ELR (cell line): Measurements from ENCODE around the gene LRG1.

Source experiments
- DNase-seq: peaks from one replicate; pipeline ENCODE4 v3.0.0-alpha.2; 2015; ENCODE audit warnings: low read depth

Gene LRG1

DNA sequence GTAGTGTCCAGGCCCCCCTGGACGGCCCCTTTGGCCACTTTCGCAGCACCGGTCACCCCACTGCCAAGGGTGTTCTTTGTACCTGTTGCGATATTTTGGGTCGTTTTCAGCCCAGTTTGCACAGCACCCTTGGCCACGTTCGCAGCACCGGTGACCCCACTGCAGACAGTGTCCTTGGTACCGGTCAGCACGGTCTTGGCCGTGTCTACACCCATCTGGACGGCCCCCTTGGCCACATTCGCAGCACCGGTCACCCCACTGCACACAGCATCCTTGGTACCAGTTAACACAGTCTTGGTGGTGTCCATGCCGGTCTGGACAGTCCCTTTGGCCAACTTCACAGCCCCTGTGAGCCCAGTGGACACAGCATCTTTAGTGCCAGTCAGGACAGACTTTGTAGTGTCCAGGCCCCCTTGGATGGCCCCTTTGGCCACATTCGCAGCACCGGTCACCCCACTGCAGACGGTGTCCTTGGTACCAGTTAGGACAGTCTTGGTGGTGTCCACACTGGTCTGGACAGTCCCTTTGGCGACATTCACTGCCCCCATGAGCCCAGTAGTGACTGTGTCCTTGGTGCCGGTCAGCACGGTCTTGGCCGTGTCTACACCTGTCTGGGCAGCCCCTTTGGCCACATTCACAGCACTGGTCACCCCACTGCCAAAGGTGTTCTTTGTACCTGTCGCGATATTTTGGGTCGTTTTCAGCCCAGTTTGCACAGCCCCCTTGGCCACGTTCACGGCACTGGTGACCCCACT, 28.4 kb downstream of the LRG1 start:
- no peak for DNase-seq

DNA sequence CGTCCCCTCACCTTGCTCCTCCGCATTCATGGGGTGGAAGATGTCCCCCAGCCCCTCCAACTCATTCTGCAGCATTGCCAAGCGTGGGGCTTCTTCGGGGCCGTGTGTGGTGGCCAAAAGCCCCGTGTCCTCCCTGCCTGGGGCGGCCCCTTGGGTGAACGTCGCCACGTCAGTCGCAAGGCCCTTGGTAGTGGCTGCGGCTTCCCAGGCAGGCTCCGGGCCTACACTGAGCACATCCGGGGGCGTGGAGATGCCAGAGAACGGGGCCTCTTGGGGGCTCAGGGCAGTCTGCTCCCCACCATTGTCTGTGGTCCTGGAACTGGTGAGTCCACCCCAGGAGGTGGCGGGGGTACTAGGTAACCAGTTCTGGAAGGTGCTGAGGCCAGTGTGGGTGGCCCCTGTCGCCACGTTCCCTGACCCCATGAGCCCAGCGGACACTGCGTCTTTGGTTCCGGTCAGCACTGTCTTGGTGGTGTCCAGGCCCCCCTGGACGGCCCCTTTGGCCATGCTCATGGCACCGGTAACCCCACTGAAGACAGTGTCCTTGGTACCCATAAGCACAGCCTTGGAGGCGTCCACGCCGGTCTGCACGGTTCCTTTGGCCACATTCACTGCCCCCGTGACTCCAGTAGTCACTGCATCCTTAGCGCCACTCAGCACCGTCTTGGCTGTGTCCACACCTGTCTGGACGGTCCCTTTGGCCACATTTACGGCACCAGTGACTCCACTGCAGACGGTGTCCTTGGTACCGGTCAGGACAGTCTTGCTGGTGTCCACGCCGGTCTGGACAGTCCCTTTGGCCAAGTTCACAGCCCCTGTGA, 29.2 kb downstream of the LRG1 start:
- no peak for DNase-seq

DNA sequence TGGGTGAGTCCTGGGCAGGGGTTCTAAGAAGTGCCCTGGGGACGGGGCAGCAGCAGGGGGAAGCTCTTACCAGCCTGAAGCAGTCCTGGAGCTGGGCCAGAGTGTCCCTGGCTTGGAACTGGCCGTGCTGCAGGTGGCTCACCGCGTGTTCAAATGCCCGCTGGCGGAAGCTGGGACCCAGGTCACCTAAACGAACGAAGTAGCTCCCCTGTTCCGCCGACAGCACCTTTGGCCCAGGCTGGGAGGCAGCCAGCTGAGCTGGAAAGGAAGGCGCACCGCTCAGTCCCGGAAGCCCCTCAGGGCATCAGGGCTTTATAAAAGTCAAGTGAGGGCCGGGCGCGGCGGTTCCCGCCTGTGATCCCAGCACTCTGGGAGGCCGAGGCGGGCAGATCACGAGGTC, 31.1 kb downstream of the LRG1 start:
- DNase-seq, result no peak

DNA sequence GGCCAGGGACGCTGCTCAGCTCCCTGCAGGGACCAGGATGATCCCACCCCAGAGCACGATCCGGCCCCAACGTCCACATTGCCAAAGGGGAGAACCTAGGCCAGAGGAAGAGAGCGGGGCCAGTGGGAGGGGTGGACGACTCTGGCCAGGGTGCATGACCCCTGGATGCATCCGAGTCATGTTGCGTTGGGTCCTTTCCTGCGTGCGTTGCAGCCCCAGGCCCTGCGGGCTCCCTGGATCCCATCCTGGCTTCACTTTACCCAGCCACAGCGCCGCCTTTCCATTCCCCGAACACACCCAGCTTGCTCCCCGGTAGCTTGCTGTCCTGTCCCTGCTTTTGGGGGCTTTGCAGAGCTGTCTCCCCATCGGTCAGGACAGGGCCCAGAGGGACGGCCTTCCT, 32.0 kb downstream of the LRG1 start:
- no peak for DNase-seq

DNA sequence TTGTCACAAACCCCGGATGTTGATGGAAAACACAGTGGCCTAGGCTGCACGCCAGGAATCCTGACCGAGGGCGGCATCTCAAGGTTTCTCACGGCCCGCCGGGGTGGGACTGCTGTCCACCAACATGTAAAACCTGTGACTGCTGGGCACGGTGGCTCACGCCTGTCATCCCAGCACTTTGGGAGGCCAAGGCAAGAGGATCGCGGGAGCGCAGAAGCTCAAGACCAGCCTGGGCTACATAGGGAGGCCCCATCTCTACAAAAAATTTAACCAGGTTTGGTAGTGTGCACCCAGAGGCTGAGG, 32.7 kb downstream of the LRG1 start:
- DNase-seq, result no peak

DNA sequence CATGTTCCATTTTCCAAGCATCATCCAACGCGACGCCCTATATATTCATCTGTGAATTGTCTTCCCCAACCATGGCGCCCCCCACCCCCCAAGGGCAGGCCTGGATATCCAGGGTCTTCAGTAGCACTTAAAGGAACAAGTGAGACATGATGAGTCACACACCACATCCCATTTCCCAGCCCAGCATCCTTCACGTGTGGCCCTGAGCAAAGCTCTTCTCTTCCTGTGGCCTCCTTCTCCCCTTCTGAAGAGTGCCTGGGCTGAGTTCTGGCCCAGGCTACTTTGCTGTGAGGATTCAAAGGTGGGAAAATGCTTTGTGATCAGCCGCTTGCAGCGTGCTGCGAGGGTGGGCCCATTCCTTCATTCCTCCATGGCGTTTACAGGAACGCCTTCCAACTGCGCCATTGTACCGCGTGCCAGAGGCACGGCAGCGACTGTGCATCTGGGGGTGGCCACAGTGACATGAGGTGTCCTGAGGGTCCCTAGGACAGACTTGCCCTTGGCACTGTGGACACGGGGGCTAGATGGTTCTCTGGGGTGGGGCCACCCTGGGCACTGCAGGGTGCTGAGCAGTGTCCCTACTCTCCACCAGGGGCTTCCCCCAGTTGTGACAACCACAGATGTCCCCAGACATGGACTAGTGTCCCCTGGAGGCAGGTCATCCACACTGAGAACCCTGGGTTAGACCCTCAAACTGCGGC, 33.2 kb downstream of the LRG1 start:
- DNase-seq, result peak; percentile 89

DNA sequence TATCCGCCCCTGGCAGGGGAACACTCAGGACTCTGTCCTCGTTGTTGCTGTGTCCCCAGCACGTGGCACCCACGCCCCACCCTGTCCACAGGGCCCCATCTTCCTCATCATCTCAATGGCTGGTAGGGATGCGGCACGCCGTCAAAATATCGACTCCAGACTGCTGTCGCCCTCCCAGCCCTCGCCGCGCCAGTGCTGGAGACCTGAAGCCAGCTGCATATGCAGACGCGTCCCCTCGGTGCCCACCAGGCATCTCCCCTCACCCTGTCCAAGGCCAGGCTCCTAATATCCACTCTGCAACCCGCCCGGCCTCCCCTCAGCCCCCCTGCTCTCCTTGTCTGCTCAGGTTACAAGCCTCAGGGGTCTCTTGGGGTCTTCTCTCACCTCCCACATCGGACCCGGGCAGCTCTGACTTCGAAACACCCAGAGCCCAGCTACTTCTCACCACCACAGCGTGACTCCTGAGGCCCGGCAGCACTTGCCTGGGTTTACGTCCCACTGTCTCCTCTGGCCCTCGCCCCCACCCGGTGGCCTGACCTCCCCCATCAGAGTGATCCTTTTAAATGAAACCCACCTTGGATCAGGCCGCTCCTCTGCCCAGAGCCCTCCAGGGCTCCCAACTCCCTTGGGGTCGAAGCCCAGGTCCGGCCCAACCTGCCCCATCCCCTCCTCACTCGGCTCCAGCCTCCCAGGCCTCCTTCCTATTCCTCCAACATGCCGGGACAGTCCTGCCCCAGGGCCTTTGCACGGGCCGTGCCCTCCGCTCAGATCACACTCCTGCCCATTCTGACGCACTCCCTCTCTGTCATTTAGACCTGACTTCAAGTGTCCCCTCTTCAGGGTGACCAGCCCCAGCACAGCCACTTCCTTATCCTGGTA, 34.0 kb downstream of the LRG1 start:
- no peak for DNase-seq

DNA sequence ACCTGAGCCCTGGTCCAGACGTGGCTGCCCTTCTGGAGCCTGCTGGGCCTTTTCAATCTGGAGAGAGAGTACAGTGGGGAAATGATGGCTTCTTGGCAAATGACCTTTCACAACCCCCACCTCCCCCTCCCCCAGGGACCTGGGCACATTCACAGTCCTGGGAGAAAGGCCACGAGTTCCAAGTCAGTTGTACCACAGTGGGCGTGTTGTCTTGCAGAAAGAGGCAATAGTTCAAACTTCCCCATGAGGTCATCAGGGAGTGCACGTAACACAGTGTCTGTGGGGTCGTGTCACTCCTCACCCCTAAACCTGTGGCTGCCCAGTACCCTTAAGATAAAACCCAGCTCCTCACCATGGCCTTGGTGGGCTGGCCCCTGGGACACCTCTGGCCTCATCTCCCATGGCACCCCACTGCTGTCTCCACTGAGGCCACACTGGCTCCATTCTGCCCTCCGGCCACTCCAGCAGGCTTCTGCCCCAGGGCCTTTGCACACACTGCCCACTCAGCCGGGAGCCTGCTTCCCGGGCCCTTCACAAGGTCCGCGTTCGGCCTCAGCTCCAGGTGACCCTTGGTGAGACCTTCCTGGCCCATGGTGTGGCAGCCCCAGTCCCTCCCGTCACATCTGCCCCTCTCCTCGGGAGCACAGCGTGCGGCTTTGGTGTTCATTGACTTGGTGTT, 34.8 kb downstream of the LRG1 start:
- no peak for DNase-seq

DNA sequence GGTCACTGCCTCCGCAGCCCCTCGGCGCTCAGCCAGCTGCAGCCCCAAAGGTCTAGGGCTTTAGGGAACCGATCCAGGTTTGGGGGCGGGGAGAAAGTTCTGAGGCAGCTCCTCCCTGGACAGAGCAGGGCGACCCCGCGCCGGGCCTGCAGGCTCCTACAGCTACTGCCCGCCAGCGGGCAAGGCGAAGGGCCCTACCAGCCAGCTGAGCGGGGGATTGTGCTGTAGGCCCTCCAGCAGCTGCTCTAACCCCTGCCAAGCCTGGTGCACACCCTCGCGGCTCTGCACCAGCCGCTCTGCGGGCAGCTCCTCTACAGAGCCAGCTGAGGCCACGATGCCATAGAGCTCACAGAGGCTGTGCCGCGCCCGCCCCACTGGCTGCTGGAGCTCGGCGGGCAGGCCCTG, 35.5 kb downstream of the LRG1 start:
- no peak for DNase-seq

DNA sequence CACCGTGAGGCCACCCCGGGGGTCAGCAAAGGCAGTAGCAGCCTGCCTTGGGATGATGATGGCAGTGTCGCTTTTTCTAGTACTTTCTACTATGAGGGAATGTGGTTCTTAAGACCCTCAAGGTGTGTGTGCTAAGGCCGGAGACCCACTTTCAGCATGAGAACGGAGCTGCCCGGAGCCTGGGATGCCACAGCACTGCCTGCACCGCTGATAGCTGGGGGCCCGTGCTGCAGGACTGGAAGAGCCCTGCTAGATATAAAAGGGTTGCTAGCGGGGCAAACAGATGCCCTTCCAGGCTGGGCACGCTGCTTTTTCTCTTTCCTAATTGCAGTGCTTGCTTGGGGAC, 36.0 kb downstream of the LRG1 start:
- DNase-seq, result no peak

DNA sequence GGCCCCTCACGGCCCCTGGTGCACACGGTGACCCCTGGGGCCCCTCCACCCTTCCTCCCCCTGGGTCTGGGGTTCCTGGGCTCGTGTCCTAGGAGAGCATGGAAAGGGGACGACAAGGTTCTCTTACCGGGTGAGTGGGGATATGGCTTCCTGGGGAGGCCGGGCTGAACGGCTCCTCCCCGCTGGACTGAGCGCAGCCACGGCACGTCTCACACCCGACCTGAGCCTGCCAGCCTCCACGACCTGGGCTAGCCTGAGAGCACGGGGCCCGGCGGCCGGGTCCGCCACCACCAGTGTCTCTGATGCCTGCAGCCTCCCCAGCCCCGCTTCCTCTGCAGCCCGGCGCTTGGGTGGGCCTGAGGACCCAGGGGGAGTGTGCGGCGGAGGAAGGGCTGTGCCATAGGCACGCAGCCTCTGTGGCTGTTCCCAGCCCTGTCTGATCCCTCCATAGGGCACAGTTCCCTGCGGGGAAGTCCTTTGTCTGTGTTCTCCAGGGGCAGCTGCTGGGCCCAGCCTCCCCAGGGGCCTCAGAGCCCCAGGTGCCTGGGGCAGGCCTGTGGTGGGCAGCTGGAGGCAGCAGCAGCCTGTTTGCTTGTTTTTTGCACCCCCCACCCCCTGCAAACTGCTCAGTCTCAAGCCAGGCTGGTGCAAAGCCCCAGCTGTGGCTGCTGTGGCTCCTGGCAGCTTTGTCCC, 36.6 kb downstream of the LRG1 start:
- no peak for DNase-seq

DNA sequence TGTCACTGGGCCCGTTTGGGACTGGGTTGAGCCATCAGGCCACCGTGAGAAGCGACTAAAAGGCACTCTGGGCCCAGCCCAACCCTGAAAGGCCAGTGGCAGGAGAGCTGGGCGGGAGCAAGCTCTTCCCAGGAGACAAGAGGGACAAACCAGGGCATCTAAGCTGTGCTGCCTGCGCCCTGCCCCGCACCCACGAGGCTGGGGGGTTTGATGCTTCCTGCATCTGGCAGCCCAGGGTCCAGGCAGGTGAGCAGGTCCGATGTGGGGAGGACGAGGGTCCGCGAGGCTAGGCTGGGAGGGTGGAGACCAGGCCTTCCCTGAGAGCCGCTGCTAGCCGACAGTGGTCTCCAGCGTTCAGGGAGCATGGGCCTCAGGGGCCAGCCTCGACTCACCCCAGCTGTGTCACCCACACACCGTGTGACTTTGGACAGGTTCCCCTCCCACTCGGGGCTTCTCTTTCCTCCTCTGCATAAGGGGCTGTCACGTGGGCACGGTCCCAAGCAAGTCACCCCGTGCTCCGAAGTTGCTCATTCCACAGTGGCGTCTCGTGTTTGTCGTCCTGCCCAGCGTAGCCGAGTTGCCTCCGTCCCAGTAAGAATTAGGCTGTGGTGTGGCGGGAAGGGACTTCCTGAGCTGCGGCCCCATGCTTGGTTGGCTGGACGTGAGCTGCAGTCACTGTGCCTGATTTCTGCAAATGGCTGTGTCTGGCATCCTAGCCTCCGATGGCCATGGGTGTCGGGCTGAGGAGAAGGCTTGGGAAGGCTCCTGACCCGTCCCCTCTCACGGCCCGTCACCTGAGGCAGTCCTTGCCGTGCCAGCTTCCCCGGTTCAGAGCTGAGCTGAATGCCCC, 37.3 kb downstream of the LRG1 start:
- no peak for DNase-seq

DNA sequence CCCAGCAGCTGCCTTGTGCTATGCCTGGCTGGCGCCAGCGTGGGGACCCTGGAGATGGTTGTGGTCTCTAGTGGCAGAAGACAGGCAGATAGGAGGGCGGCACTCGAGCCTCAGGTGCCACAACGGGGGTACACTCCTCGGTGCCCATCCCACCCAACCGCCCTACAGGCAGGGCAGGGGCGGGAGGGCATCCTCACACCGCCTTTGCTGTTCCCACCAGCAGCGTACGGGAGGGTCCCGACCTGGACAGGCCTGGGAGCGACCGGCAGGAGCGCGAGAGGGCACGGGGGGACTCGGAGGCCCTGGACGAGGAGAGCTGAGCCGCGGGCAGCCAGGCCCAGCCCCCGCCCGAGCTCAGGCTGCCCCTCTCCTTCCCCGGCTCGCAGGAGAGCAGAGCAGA, 38.1 kb downstream of the LRG1 start:
- no peak for DNase-seq

DNA sequence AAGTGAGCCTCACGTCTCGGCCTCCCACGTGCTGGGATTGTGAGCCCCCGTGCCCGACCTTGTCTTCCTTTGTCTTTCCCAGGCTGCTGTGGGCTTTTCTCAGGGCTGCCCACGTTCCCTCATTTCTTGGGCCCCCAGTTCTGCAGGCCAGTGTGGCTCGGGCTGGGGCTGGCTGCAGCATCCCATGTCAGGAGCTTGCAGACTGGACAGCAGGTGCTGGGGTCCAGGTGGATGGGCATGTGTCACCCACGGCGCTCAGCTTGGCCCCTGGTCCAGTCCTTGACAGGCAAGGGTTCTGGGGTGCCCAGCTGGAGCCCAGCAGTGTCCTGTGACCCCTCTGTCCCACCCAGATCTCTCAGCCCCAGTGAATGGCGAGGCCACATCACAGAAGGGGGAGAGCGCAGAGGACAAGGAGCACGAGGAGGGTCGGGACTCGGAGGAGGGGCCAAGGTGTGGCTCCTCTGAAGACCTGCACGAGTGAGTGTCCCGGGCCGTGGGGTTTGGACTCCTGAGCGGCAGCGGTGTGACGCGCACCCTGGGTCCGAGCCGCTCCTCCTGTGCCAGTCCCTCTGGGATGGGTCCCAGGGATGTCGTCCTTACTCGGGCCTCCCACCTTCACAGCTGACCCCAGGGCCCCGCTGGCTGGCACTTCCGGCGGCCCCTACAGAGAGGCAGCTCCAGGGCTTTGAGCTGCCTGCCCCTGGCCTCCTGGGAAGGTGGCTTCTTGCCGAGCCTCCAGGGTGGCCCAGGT, 38.8 kb downstream of the LRG1 start:
- no peak for DNase-seq

DNA sequence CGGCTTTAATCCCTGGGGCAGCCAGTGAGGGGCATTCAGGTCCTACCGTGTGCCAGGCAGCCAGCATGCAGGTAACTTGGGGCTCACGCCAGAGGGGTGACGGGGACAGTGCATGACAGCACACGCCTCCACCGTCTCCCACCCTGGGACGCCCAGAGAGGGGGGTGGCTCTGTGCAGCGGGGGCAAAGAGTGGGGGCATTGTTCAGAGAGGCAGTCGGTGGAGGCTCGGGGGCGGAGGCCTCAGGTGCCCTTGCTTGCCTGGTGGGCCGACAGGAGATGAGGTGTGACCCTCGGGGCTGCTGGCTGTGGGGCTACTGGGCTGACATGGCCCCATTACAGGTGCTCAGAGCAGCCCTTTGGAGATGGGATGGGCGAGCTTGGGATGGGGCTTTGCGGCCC, 40.0 kb downstream of the LRG1 start:
- DNase-seq, result no peak

DNA sequence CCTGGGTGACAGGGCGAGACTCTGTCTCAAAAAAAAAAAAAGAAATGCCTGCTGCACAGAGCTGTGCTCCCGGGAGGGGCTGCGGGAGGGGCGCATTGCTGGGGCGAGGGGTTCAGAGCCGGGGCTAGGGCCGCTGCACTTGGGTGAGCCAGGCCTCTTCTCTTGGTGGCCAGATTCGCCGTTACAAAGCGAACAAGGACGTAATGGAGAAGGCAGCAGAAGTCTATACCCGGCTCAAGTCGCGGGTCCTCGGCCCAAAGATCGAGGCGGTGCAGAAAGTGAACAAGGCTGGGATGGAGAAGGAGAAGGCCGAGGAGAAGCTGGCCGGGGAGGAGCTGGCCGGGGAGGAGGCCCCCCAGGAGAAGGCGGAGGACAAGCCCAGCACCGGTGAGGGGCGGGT, 40.5 kb downstream of the LRG1 start:
- no peak for DNase-seq

DNA sequence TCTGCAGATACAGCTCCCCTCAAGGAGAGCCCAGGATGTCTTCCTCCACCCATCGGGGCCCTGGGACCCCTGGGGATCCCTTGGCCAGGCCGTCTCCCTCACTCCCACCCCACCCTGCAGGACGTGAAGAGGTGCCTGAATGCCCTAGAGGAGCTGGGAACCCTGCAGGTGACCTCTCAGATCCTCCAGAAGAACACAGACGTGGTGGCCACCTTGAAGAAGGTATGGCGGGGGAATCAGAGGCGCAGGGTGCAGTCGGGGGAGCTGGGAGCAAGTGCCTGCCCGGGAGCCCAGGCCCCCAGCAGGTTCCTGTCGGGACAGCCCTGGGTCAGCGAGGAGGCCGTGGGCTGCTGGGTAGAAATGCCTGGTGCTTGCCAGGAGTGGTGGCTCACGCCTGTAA, 41.1 kb downstream of the LRG1 start:
- DNase-seq, result no peak

DNA sequence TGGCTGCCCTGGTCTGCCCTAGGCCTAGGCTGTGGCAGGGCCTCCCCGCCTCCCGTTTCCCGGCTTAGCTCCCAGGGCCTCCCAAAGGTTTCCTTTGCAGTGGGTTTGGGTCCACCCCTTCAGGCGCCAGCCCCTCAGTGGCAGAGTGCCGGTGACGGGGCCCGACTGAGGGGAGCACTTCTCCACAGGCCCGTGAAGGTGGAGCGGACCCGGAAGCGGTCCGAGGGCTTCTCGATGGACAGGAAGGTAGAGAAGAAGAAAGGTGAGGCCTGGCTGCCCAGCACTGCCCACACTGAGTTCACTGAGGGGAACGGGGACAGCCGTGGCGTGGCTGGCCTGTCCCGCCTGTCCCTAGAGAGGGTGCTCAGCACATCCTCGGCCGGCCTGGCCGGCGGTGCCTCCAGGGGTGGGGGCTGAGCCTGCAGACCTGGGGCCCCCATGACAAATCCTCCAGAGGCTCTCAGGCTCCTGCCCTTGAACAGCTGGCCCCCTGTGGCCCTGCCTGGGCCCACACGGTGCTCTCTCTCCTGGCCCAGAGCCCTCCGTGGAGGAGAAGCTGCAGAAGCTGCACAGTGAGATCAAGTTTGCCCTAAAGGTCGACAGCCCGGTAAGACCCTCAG, 42.0 kb downstream of the LRG1 start:
- no peak for DNase-seq

DNA sequence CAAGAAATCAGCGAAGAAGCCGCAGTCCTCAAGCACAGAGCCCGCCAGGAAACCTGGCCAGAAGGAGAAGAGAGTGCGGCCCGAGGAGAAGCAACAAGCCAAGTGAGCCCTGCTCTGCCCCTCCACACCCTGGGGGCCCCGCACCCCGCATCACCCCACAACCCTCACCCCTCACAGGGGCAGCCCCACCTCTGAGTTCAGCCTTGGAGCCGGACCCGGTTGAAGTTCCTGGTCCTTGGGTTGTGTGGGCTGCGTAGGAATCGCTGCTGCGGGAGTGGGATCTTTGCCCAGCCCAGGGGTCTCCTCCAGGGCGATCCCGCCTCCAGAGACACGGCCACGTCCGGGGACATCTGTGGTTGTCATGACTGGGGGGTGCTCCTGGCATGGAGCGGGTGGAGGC, 43.5 kb downstream of the LRG1 start:
- DNase-seq, result no peak
